Measurements from ENCODE around the gene CD52. TPM values are rescaled to one million over a fixed set of nuclear protein-coding genes. Genes with fewer than 3 reads are reported as not detected.

CD52 gene
- total and polyA plus RNA-seq, 2 of the 13 experiments (the other 11 are each of a cell fraction or from before 2014, with no cell fraction given) = 0.32 TPM; not detected in 1

DNA sequence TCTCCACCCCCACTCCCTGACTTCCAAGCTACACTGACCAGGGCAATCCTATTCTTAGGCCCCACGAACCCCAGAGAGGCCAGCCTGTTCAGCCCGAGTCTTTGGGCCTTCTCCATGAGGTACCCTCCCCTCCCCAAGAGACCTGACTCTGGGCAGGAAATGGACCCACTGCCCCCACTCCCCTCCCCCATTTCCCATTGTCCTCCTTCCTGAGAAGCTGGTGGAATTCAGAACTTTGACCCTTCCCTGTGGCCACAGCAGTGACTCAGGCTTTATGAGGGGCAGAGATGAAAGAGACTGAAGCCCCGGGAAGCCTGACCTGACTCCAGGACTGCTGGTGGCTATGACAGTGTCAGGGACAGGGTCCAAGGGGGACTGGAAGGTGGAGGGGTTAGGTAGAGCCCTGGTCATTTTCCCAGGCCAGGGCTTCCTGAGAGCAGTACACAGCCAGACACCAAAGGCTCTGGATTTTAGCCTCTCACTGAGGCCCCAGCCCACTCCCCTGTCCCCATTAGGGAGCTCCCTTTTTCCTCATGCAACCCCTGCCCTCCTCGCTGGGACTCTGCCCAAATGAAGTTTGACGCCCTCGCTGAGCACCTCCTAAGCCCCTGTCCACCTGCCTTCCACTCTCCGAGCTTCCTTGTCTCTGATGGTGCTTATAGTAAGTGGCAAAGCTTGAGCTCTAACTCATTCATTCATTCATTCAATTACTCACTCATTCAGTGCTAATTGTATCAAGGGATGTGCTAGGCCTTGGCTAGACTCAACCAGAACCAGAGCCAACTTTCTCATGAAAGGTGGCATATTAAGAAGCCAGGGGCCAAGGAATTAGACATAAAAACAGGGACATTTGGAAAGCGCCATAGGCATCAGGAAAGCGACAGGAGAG lies 33.2 kb downstream of the CD52 start (continued):
- TF ChIP-seq, protein P1, sequence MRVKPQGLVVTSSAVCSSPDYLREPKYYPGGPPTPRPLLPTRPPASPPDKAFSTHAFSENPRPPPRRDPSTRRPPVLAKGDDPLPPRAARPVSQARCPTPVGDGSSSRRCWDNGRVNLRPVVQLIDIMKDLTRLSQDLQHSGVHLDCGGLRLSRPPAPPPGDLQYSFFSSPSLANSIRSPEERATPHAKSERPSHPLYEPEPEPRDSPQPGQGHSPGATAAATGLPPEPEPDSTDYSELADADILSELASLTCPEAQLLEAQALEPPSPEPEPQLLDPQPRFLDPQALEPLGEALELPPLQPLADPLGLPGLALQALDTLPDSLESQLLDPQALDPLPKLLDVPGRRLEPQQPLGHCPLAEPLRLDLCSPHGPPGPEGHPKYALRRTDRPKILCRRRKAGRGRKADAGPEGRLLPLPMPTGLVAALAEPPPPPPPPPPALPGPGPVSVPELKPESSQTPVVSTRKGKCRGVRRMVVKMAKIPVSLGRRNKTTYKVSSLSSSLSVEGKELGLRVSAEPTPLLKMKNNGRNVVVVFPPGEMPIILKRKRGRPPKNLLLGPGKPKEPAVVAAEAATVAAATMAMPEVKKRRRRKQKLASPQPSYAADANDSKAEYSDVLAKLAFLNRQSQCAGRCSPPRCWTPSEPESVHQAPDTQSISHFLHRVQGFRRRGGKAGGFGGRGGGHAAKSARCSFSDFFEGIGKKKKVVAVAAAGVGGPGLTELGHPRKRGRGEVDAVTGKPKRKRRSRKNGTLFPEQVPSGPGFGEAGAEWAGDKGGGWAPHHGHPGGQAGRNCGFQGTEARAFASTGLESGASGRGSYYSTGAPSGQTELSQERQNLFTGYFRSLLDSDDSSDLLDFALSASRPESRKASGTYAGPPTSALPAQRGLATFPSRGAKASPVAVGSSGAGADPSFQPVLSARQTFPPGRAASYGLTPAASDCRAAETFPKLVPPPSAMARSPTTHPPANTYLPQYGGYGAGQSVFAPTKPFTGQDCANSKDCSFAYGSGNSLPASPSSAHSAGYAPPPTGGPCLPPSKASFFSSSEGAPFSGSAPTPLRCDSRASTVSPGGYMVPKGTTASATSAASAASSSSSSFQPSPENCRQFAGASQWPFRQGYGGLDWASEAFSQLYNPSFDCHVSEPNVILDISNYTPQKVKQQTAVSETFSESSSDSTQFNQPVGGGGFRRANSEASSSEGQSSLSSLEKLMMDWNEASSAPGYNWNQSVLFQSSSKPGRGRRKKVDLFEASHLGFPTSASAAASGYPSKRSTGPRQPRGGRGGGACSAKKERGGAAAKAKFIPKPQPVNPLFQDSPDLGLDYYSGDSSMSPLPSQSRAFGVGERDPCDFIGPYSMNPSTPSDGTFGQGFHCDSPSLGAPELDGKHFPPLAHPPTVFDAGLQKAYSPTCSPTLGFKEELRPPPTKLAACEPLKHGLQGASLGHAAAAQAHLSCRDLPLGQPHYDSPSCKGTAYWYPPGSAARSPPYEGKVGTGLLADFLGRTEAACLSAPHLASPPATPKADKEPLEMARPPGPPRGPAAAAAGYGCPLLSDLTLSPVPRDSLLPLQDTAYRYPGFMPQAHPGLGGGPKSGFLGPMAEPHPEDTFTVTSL (CRISPR knock-in tag; IDR thresholded peaks at IDR 0.05; ENCODE audit: borderline replicate concordance) = peak; percentile 84; the same call in 1 of the 2 replicates
- TF ChIP-seq NFE2L2 (IDR thresholded peaks at IDR 0.05; ENCODE audit: low read length) (peak; percentile 95), CEBPG (CRISPR knock-in tag; IDR thresholded peaks at IDR 0.05) (peak; percentile 13; the same call in 1 of the 2 replicates), MBD4 (IDR thresholded peaks at IDR 0.05; ENCODE audit: borderline replicate concordance, low read length) (no peak), ZNF841 (CRISPR knock-in tag; IDR thresholded peaks at IDR 0.05; ENCODE audit: borderline replicate concordance) (no peak), CBX2 (IDR thresholded peaks at IDR 0.05; ENCODE audit: low read depth, low read length) (no peak), CBX2 (CRISPR knock-in tag; IDR thresholded peaks at IDR 0.05; ENCODE audit: low read depth) (no peak), KDM6A (CRISPR knock-in tag; IDR thresholded peaks at IDR 0.05; ENCODE audit: low read depth) (peak; percentile 99), SMAD3 (CRISPR knock-in tag; IDR thresholded peaks at IDR 0.05) (peak; percentile 57), THYN1 (CRISPR knock-in tag; IDR thresholded peaks at IDR 0.05; ENCODE audit: borderline replicate concordance, low read depth) (no peak)
- TF ChIP-seq, protein P2, sequence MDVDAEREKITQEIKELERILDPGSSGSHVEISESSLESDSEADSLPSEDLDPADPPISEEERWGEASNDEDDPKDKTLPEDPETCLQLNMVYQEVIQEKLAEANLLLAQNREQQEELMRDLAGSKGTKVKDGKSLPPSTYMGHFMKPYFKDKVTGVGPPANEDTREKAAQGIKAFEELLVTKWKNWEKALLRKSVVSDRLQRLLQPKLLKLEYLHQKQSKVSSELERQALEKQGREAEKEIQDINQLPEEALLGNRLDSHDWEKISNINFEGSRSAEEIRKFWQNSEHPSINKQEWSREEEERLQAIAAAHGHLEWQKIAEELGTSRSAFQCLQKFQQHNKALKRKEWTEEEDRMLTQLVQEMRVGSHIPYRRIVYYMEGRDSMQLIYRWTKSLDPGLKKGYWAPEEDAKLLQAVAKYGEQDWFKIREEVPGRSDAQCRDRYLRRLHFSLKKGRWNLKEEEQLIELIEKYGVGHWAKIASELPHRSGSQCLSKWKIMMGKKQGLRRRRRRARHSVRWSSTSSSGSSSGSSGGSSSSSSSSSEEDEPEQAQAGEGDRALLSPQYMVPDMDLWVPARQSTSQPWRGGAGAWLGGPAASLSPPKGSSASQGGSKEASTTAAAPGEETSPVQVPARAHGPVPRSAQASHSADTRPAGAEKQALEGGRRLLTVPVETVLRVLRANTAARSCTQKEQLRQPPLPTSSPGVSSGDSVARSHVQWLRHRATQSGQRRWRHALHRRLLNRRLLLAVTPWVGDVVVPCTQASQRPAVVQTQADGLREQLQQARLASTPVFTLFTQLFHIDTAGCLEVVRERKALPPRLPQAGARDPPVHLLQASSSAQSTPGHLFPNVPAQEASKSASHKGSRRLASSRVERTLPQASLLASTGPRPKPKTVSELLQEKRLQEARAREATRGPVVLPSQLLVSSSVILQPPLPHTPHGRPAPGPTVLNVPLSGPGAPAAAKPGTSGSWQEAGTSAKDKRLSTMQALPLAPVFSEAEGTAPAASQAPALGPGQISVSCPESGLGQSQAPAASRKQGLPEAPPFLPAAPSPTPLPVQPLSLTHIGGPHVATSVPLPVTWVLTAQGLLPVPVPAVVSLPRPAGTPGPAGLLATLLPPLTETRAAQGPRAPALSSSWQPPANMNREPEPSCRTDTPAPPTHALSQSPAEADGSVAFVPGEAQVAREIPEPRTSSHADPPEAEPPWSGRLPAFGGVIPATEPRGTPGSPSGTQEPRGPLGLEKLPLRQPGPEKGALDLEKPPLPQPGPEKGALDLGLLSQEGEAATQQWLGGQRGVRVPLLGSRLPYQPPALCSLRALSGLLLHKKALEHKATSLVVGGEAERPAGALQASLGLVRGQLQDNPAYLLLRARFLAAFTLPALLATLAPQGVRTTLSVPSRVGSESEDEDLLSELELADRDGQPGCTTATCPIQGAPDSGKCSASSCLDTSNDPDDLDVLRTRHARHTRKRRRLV (CRISPR knock-in tag; IDR thresholded peaks at IDR 0.05) = no peak
- TF ChIP-seq, protein P3, sequence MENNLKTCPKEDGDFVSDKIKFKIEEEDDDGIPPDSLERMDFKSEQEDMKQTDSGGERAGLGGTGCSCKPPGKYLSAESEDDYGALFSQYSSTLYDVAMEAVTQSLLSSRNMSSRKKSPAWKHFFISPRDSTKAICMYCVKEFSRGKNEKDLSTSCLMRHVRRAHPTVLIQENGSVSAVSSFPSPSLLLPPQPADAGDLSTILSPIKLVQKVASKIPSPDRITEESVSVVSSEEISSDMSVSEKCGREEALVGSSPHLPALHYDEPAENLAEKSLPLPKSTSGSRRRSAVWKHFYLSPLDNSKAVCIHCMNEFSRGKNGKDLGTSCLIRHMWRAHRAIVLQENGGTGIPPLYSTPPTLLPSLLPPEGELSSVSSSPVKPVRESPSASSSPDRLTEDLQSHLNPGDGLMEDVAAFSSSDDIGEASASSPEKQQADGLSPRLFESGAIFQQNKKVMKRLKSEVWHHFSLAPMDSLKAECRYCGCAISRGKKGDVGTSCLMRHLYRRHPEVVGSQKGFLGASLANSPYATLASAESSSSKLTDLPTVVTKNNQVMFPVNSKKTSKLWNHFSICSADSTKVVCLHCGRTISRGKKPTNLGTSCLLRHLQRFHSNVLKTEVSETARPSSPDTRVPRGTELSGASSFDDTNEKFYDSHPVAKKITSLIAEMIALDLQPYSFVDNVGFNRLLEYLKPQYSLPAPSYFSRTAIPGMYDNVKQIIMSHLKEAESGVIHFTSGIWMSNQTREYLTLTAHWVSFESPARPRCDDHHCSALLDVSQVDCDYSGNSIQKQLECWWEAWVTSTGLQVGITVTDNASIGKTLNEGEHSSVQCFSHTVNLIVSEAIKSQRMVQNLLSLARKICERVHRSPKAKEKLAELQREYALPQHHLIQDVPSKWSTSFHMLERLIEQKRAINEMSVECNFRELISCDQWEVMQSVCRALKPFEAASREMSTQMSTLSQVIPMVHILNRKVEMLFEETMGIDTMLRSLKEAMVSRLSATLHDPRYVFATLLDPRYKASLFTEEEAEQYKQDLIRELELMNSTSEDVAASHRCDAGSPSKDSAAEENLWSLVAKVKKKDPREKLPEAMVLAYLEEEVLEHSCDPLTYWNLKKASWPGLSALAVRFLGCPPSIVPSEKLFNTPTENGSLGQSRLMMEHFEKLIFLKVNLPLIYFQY (CRISPR knock-in tag; IDR thresholded peaks at IDR 0.05; ENCODE audit: borderline replicate concordance) = peak; percentile 82; the same call in 1 of the 2 replicates
- TF ChIP-seq, protein P4, sequence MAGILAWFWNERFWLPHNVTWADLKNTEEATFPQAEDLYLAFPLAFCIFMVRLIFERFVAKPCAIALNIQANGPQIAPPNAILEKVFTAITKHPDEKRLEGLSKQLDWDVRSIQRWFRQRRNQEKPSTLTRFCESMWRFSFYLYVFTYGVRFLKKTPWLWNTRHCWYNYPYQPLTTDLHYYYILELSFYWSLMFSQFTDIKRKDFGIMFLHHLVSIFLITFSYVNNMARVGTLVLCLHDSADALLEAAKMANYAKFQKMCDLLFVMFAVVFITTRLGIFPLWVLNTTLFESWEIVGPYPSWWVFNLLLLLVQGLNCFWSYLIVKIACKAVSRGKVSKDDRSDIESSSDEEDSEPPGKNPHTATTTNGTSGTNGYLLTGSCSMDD (CRISPR knock-in tag; IDR thresholded peaks at IDR 0.05) = no peak

All from HepG2 (cell line).